Peyer's patch (tissue), 4 donors: Measurements from ENCODE around the gene EID2.

Experiments used
- POLR2A ChIP-seq, 2 donors: fragments of 450-650 bp; IDR thresholded peaks; one replicate each; pipeline ENCODE4 v1.5.1; 2017; ENCODE audit warnings: antibody characterized with exemption in 2 of 2, mild to moderate bottlenecking in 2 of 2, moderate library complexity in 2 of 2
- TF ChIP-seq, protein P1 (sequence below), 6 experiments: fragments of 450-650 bp in 4 of 6; fragments of 200-600 bp in 2 of 6; sonication (generic) in 1 of 6; IDR thresholded peaks; one replicate each; pipeline ENCODE4 v1.5.1; 2017 to 2019; ENCODE audit warnings: antibody characterized with exemption in 6 of 6, mild to moderate bottlenecking in 3 of 6, moderate library complexity in 1 of 6

- TF ChIP-seq, protein P1, sequence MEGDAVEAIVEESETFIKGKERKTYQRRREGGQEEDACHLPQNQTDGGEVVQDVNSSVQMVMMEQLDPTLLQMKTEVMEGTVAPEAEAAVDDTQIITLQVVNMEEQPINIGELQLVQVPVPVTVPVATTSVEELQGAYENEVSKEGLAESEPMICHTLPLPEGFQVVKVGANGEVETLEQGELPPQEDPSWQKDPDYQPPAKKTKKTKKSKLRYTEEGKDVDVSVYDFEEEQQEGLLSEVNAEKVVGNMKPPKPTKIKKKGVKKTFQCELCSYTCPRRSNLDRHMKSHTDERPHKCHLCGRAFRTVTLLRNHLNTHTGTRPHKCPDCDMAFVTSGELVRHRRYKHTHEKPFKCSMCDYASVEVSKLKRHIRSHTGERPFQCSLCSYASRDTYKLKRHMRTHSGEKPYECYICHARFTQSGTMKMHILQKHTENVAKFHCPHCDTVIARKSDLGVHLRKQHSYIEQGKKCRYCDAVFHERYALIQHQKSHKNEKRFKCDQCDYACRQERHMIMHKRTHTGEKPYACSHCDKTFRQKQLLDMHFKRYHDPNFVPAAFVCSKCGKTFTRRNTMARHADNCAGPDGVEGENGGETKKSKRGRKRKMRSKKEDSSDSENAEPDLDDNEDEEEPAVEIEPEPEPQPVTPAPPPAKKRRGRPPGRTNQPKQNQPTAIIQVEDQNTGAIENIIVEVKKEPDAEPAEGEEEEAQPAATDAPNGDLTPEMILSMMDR (IDR thresholded peaks at IDR 0.05), result no peak
- no peak for TF ChIP-seq POLR2A (IDR thresholded peaks at IDR 0.05)
Observed at GRCh38 chr19:39489756-39490155, 50.2 kb downstream of the EID2 start.
